Measurements from ENCODE around the gene RPS6KA2.

RPS6KA2 gene

GRCh38 chr6:166559662-166560061 is 67.4 kb downstream of the RPS6KA2 start:
- TF ChIP-seq, protein P1, sequence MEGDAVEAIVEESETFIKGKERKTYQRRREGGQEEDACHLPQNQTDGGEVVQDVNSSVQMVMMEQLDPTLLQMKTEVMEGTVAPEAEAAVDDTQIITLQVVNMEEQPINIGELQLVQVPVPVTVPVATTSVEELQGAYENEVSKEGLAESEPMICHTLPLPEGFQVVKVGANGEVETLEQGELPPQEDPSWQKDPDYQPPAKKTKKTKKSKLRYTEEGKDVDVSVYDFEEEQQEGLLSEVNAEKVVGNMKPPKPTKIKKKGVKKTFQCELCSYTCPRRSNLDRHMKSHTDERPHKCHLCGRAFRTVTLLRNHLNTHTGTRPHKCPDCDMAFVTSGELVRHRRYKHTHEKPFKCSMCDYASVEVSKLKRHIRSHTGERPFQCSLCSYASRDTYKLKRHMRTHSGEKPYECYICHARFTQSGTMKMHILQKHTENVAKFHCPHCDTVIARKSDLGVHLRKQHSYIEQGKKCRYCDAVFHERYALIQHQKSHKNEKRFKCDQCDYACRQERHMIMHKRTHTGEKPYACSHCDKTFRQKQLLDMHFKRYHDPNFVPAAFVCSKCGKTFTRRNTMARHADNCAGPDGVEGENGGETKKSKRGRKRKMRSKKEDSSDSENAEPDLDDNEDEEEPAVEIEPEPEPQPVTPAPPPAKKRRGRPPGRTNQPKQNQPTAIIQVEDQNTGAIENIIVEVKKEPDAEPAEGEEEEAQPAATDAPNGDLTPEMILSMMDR (conservative IDR thresholded peaks at IDR 0.05; ENCODE audit: low read depth, low read length), result no peak
- no peak for DNase-seq (ENCODE audit: low read depth)
- H3K4me3 ChIP-seq (ENCODE audit: low read length), result no peak overlapping the region

GRCh38 chr6:166559211-166559610 is 67.8 kb downstream of the RPS6KA2 start:
- H3K4me3 ChIP-seq (ENCODE audit: low read length), result no peak overlapping the region
- TF ChIP-seq, protein P1 (conservative IDR thresholded peaks at IDR 0.05; ENCODE audit: low read depth, low read length), result no peak
- DNase-seq (ENCODE audit: low read depth), result no peak

- TF ChIP-seq, protein P1 (conservative IDR thresholded peaks at IDR 0.05; ENCODE audit: low read depth, low read length), result no peak
- no peak for DNase-seq (ENCODE audit: low read depth)
- no peak overlapping the region for H3K4me3 ChIP-seq (ENCODE audit: low read length)
Observed at GRCh38 chr6:166558156-166559005, 68.7 kb downstream of the RPS6KA2 start.

DNA sequence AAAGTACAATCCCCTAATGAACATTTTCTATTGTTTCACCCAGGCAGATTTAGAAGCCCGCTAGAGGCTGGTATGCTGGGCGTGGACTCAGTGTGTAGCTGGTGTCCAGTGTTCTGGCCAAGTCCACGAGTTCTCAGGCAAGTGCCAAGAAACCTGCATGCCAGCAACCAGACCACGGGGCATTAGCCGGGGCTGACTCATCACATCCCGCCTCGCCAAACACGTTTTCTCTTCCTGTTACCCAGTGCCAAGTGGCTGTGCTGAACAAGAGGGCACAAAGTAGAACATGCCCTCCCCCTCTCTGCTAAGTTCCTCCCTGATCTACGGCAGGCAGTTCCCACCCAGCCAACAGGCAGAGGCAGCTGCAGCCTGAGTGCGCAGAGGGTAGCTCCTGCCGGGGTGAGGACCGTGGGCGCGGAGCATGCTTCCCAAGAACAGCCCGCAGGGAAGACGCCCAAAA is 70.2 kb downstream of the RPS6KA2 start:
- TF ChIP-seq, protein P1 (conservative IDR thresholded peaks at IDR 0.05; ENCODE audit: low read depth, low read length), result peak; percentile 15
- DNase-seq (ENCODE audit: low read depth), result peak; percentile 100
- no peak overlapping the region for H3K4me3 ChIP-seq (ENCODE audit: low read length)

- TF ChIP-seq, protein P1 (conservative IDR thresholded peaks at IDR 0.05; ENCODE audit: low read depth, low read length), result no peak
- DNase-seq (ENCODE audit: low read depth), result no peak
- H3K4me3 ChIP-seq (ENCODE audit: low read length), result no peak overlapping the region
Observed at GRCh38 chr6:166556336-166556735, 70.7 kb downstream of the RPS6KA2 start.

- DNase-seq (ENCODE audit: low read depth), result no peak
- no peak overlapping the region for H3K4me3 ChIP-seq (ENCODE audit: low read length)
- TF ChIP-seq, protein P1 (conservative IDR thresholded peaks at IDR 0.05; ENCODE audit: low read depth, low read length), result no peak
Observed at GRCh38 chr6:166555086-166555485, 72.0 kb downstream of the RPS6KA2 start.

DNA sequence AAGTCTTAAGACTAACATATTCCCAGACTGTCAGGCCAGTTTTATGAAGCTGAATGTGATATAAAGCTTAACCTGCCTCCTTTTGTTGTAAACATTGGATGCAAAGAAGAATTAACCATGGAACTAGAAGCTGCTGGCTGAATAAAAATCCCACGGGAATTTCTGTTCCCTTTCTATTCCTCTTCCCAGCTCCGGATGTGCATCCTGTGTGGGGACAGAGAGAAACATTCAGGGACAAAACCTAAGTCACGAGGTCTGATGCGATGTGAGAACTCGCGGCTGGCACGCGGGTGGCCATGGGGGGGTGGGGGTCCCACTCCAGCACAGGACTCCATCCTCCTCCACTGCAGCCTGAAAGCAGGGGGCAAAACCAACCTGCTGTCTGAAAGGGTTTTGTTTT is 72.7 kb downstream of the RPS6KA2 start:
- no peak overlapping the region for H3K4me3 ChIP-seq (ENCODE audit: low read length)
- TF ChIP-seq, protein P1 (conservative IDR thresholded peaks at IDR 0.05; ENCODE audit: low read depth, low read length), result no peak
- no peak for DNase-seq (ENCODE audit: low read depth)

All from retinal pigment epithelial cell (primary cell).